OCI-LY3 (cell line): Measurements from ENCODE around the gene SFTA2.

Experiments used
- H2AFZ ChIP-seq: fragments of 200-600, 300-600 bp; shearing (Covaris generic); 2 replicates; pipeline ENCODE4 v1.6.0; 2014; ENCODE audit warnings: antibody characterized with exemption, low read depth, low read length
- H3K27ac ChIP-seq: fragments of 200-600, 300-600 bp; sonication (generic); 2 replicates; pipeline ENCODE4 v1.5.1; 2014; ENCODE audit warnings: mild to moderate bottlenecking, low read length, moderate library complexity, mixed read lengths
- H3K27me3 ChIP-seq: fragments of 200-600, 300-600 bp; sonication (generic); 2 replicates; pipeline ENCODE4 v1.6.1; 2014; ENCODE audit warnings: low read depth, low read length, mixed read lengths
- H3K36me3 ChIP-seq: fragments of 200-600, 300-600 bp; sonication (generic); replicated peaks from 2 replicates; pipeline ENCODE3; 2014; ENCODE audit warnings: low read depth, low read length, mixed read lengths
- H3K4me1 ChIP-seq: fragments of 300-600, 200-600 bp; sonication (generic); 2 replicates; pipeline ENCODE4 v1.6.1; 2014; ENCODE audit warnings: low read length, mixed read lengths
- H3K4me2 ChIP-seq: fragments of 200-600, 300-600 bp; sonication (generic); 2 replicates; pipeline ENCODE4 v1.6.1; 2014; ENCODE audit warnings: low read length, mixed read lengths
- H3K4me3 ChIP-seq: fragments of 300-600, 200-600 bp; sonication (generic); 2 replicates; pipeline ENCODE4 v1.5.1; 2014; ENCODE audit warnings: antibody characterized with exemption, mild to moderate bottlenecking, low read length, moderate library complexity
- H3K79me2 ChIP-seq: fragments of 300-600, 200-600 bp; shearing (Covaris generic); 2 replicates; pipeline ENCODE4 v1.6.1; 2014; ENCODE audit warnings: mild to moderate bottlenecking, low read length, mixed read lengths
- H3K9ac ChIP-seq: fragments of 300-600, 200-600 bp; shearing (Covaris generic); 2 replicates; pipeline ENCODE4 v1.6.0; 2014; ENCODE audit warnings: mild to moderate bottlenecking, low read length, moderate library complexity
- H3K9me3 ChIP-seq: fragments of 200-600, 300-600 bp; shearing (Covaris generic); 2 replicates; pipeline ENCODE4 v1.6.1; 2014; ENCODE audit warnings: low read length, mixed read lengths; ENCODE audit not compliant: insufficient read depth
- H4K20me1 ChIP-seq: fragments of 200-600, 300-600 bp; sonication (generic); 2 replicates; pipeline ENCODE4 v1.6.1; 2016; ENCODE audit warnings: low read length, mixed read lengths; ENCODE audit not compliant: insufficient read depth
- EZH2phosphoT487 ChIP-seq: fragments of 200-600 bp; shearing (Covaris generic); IDR thresholded peaks from 2 replicates; pipeline ENCODE4 v1.6.1; 2018; ENCODE audit warnings: antibody characterized with exemption, mixed run types, low read depth
- TF ChIP-seq, protein P1 (sequence below): fragments of 200-600, 300-600 bp; sonication (generic); IDR thresholded peaks from 2 replicates; pipeline ENCODE4 v1.5.1; 2014; ENCODE audit warnings: antibody characterized with exemption, low read length, low read depth

SFTA2 gene

DNA sequence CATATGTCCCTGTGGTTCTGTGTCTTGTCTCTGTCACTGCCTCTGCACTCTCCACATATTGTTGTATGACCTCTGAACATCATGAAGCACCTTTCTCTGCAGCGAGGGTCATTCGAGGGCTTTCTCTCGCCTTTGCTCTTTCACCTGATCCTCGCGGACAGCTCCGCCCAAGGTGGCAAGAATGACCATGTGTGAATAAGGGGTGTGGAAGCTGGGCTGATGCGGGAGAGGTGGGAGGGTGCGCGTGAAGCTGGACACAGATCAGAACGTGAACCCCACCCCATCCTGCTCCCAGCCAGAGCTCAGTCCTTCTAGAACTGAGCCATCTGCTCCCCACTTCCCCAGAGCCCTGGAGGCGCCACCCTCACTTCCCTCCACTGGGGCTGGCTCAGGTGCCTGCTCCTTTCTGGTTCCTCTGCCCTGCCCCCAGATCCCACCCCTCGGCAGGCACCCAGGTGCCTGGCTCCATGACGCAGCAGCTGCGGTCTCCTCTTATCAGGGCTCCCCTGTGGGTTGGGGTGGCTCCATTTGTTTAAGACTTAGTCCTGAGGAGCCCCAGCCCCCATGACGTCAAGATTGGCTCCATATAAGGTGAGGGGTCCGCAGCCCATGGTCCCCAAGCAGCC is 8.5 kb upstream of the SFTA2 start, which contains the start of gene MUCL3:
MUCL3 (plus strand) TSS at position 613 of the 626 bp plus-strand sequence. CDS start 27 bp downstream, outside the sequence.
- H3K27ac ChIP-seq: no peak within 1 kb of the TSS
- no peaks in the 10 kb centered on the region for H3K9me3 ChIP-seq
- H3K36me3 ChIP-seq: no peaks in the 10 kb centered on the region
- peak within 1 kb of the TSS; percentile 48 for H3K4me2 ChIP-seq
- H3K79me2 ChIP-seq: no peaks in the 10 kb centered on the region
- peaks cover 15% of the 10 kb centered on the region for H3K4me1 ChIP-seq
- no peak for TF ChIP-seq EZH2phosphoT487
- TF ChIP-seq, protein P1, sequence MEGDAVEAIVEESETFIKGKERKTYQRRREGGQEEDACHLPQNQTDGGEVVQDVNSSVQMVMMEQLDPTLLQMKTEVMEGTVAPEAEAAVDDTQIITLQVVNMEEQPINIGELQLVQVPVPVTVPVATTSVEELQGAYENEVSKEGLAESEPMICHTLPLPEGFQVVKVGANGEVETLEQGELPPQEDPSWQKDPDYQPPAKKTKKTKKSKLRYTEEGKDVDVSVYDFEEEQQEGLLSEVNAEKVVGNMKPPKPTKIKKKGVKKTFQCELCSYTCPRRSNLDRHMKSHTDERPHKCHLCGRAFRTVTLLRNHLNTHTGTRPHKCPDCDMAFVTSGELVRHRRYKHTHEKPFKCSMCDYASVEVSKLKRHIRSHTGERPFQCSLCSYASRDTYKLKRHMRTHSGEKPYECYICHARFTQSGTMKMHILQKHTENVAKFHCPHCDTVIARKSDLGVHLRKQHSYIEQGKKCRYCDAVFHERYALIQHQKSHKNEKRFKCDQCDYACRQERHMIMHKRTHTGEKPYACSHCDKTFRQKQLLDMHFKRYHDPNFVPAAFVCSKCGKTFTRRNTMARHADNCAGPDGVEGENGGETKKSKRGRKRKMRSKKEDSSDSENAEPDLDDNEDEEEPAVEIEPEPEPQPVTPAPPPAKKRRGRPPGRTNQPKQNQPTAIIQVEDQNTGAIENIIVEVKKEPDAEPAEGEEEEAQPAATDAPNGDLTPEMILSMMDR: no peak
- H3K4me3 ChIP-seq: no peak within 1 kb of the TSS
- 0 out of 2 replicates have a peak, but pooled peaks cover 4% of the 10 kb centered on the region for H3K27me3 ChIP-seq
- no peak within 1 kb of the TSS for H3K9ac ChIP-seq
- no peaks in the 10 kb centered on the region for H4K20me1 ChIP-seq
- no peak within 1 kb of the TSS for H2AFZ ChIP-seq

GRCh38 chr6:30939473-30939872 is 7.5 kb upstream of the SFTA2 start:
- Histone ChIP-seq H3K4me3 (no peak overlapping the region), H4K20me1 (no peaks in the 10 kb centered on the region), H2AFZ (no peak overlapping the region), H3K9me3 (no peaks in the 10 kb centered on the region), H3K27ac (no peak overlapping the region), H3K27me3 (0 out of 2 replicates have a peak, but pooled peaks cover 4% of the 10 kb centered on the region), H3K4me1 (peaks cover 15% of the 10 kb centered on the region), H3K4me2 (no peak overlapping the region), H3K79me2 (no peaks in the 10 kb centered on the region), H3K36me3 (no peaks in the 10 kb centered on the region), H3K9ac (no peak overlapping the region)
- no peak for TF ChIP-seq EZH2phosphoT487
- TF ChIP-seq, protein P1: no peak

DNA sequence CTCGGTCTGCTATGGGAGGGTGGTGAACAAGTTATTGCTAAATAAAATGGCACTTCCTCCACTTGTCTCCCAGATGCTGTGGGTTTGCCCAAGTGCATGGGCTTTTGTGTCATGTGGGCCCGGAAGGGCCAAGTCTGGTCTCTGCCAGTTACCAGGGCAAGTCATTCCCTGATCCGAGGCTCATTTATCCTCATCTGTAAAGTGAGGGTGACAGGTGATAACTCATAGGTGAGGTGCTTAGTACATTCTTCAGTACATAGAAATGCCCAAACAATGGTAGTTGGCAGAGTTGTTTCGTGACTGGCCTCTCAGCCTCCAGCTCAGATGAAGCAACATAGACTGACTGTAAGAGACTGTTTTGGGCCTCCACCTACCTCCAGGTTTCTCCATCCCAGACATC is 6.8 kb upstream of the SFTA2 start:
- Histone ChIP-seq H3K27ac (no peak overlapping the region), H4K20me1 (no peaks in the 10 kb centered on the region), H3K9me3 (no peaks in the 10 kb centered on the region), H3K9ac (no peak overlapping the region), H3K79me2 (no peaks in the 10 kb centered on the region), H3K4me2 (no peak overlapping the region), H3K4me1 (peaks cover 15% of the 10 kb centered on the region), H3K4me3 (no peak overlapping the region), H3K27me3 (0 out of 2 replicates have a peak, but pooled peaks cover 4% of the 10 kb centered on the region), H3K36me3 (no peaks in the 10 kb centered on the region), H2AFZ (no peak overlapping the region)
- TF ChIP-seq, protein P1: no peak
- TF ChIP-seq EZH2phosphoT487: no peak

- Histone ChIP-seq H3K4me1 (peaks cover 15% of the 10 kb centered on the region), H3K36me3 (no peaks in the 10 kb centered on the region), H3K27me3 (no peaks in the 10 kb centered on the region), H3K9me3 (no peaks in the 10 kb centered on the region), H3K79me2 (no peaks in the 10 kb centered on the region), H4K20me1 (no peaks in the 10 kb centered on the region), H3K9ac (no peak overlapping the region), H3K27ac (no peak overlapping the region), H2AFZ (no peak overlapping the region), H3K4me3 (no peak overlapping the region), H3K4me2 (no peak overlapping the region)
- TF ChIP-seq, protein P1: no peak
- TF ChIP-seq EZH2phosphoT487: no peak
Measured at GRCh38 chr6:30937265-30937664, 5.3 kb upstream of the SFTA2 start.
